K562 (cell line): Measurements from ENCODE around the gene POLR1A. TPM values are rescaled to one million over a fixed set of nuclear protein-coding genes. Genes with fewer than 3 reads are reported as not detected.

Source experiments
- ATAC-seq: fragments of 200-7000 bp; cut with Tn5 transposase; 3 replicates; pipeline ENCODE4 v1.9.1; 2020; ENCODE audit warnings: moderate library complexity
- BruUV-seq: library from RNA; stranded (reverse); fragments of 400-500 nt; replicated peaks from 2 replicates; lab custom pipeline; 2021; lab: Mats Ljungman, UMichigan
- CTCF ChIA-PET: fragments of 300-600 bp; formaldehyde crosslinking; extraction: SDS; loops from one replicate; lab custom pipeline; 2021; ENCODE audit warnings: low intra/inter-chr PET ratio; lab: Yijun Ruan, JAX
- POLR2A ChIA-PET: fragments of 300-600, 350-650 bp; sonication (Branson Sonifier 250); formaldehyde crosslinking; extraction: SDS; loops from one replicate; lab custom pipeline; 2021; ENCODE audit warnings: antibody characterized with exemption, inconsistent platforms; lab: Yijun Ruan, JAX
- DNase-seq, 4 experiments: peaks; one replicate each; pipeline versions ENCODE4 v3.0.0 to v3.0.0-alpha.2; 2011 to 2018; ENCODE audit warnings: low spot score in 3 of 4, mixed read lengths in 3 of 4; ENCODE audit errors: extremely low read depth in 1 of 4
- FAIRE-seq: peaks from 2 replicates; lab custom pipeline; 2011; peaks lifted over from hg19 to GRCh38; lab: Jason Lieb, UNC
- H2AFZ ChIP-seq: 2 replicates; pipeline ENCODE4 v1.6.0; 2011; ENCODE audit warnings: low read depth, low read length, control low read depth, inconsistent platforms
- H3K27ac ChIP-seq: fragments of 200-600 bp; 3 replicates; pipeline ENCODE4 v1.8.0; 2011; ENCODE audit warnings: low read depth, mild to moderate bottlenecking, control low read depth, inconsistent platforms, low read length, moderate library complexity, mixed read lengths; ENCODE audit errors: extremely low read depth
- H3K27me3 ChIP-seq, 2 experiments: fragments of 300-600 bp in 1 of 2; 2 replicates in 1 of 2; 3 replicates in 1 of 2; pipeline versions ENCODE4 v1.6.0 to v1.8.0; 2011; ENCODE audit warnings: inconsistent platforms in 2 of 2, low read length in 2 of 2, mild to moderate bottlenecking in 1 of 2, mixed read lengths in 1 of 2, moderate library complexity in 1 of 2; ENCODE audit not compliant: control insufficient read depth in 2 of 2, insufficient read depth in 2 of 2
- H3K36me3 ChIP-seq: fragments of 300-600 bp; 3 replicates; pipeline ENCODE4 v1.8.0; 2011; ENCODE audit warnings: mild to moderate bottlenecking, low read length, inconsistent platforms; ENCODE audit not compliant: control insufficient read depth, insufficient read depth
- H3K4me1 ChIP-seq, 2 experiments: fragments of 200-600 bp in 1 of 2; replicated peaks in 1 of 2; 2 replicates in 1 of 2; 3 replicates in 1 of 2; pipeline versions ENCODE4 v1.5.1 to v1.8.0; 2011; ENCODE audit warnings: inconsistent platforms in 2 of 2, low read length in 2 of 2, mild to moderate bottlenecking in 1 of 2, mixed read lengths in 1 of 2, moderate library complexity in 1 of 2; ENCODE audit not compliant: control insufficient read depth in 2 of 2, insufficient read depth in 2 of 2
- H3K4me2 ChIP-seq: 2 replicates; pipeline ENCODE4 v1.6.1; 2011; ENCODE audit warnings: low read length, control low read depth, inconsistent platforms, mixed read lengths; ENCODE audit not compliant: insufficient read depth
- H3K4me3 ChIP-seq: fragments of 200-600 bp; sonication (generic), shearing (Covaris generic); 2 replicates; pipeline ENCODE4 v1.5.1; 2016; ENCODE audit warnings: control low read depth, inconsistent platforms
- H3K79me2 ChIP-seq: fragments of 200-600 bp; 3 replicates; pipeline ENCODE4 v1.8.0; 2011; ENCODE audit warnings: low read length, inconsistent platforms; ENCODE audit not compliant: control insufficient read depth, insufficient read depth
- H3K9ac ChIP-seq, 2 experiments: 2 replicates each; pipeline versions ENCODE4 v1.6.0 to v1.6.1; 2011; ENCODE audit warnings: low read depth in 2 of 2, low read length in 2 of 2, control low read depth in 1 of 2, inconsistent platforms in 1 of 2, mild to moderate bottlenecking in 1 of 2, mixed read lengths in 1 of 2; ENCODE audit not compliant: insufficient read depth in 1 of 2
- H3K9me1 ChIP-seq: one replicate; pipeline ENCODE4 v1.6.0; 2011; ENCODE audit warnings: inconsistent platforms, mild to moderate bottlenecking, low read length, moderate library complexity; ENCODE audit not compliant: control insufficient read depth, insufficient read depth
- H3K9me3 ChIP-seq: replicated peaks from 2 replicates; pipeline ENCODE4 v1.5.1; 2011; ENCODE audit warnings: low read depth, low read length, inconsistent platforms; ENCODE audit not compliant: control insufficient read depth, insufficient read depth
- H4K20me1 ChIP-seq: replicated peaks from 2 replicates; pipeline ENCODE4 v1.6.1; 2011; ENCODE audit warnings: low read length, inconsistent platforms, mixed read lengths; ENCODE audit not compliant: control insufficient read depth, insufficient read depth
- ESRRA ChIP-seq: fragments of 450-650 bp; IDR thresholded peaks from 2 replicates; pipeline ENCODE4 v1.6.1; 2014; ENCODE audit warnings: low read depth, mild to moderate bottlenecking, moderate library complexity, borderline replicate concordance
- HMGXB4 ChIP-seq: sonication (generic); formaldehyde crosslinking; IDR thresholded peaks from 2 replicates; pipeline ENCODE4 v1.8.1; 2023; ENCODE audit warnings: mild to moderate bottlenecking, missing genetic modification reagents
- KLF1 ChIP-seq: fragments of 450-650 bp; IDR thresholded peaks from 2 replicates; pipeline ENCODE4 v1.6.1; 2016; ENCODE audit warnings: missing genetic modification characterization, missing compliant biosample characterization
- KLF13 ChIP-seq: fragments of 450-650 bp; IDR thresholded peaks from 2 replicates; pipeline ENCODE4 v1.6.1; 2016; ENCODE audit warnings: missing genetic modification characterization, low read depth, mild to moderate bottlenecking, missing compliant biosample characterization, moderate library complexity, borderline replicate concordance
- MAX ChIP-seq: sonication (generic); formaldehyde crosslinking; IDR thresholded peaks from 2 replicates; pipeline ENCODE4 v1.9.0; 2022; ENCODE audit warnings: mild to moderate bottlenecking, missing genetic modification reagents
- MECOM ChIP-seq: fragments of 250-450 bp; sonication (Bioruptor Pico); IDR thresholded peaks from 2 replicates; pipeline ENCODE4 v1.8.0; 2022; ENCODE audit warnings: inconsistent platforms
- NELFE ChIP-seq: IDR thresholded peaks from 2 replicates; pipeline ENCODE4 v1.6.1; 2011; ENCODE audit warnings: mild to moderate bottlenecking; ENCODE audit not compliant: insufficient read depth, insufficient read length
- PBX2 ChIP-seq, 2 experiments: IDR thresholded peaks in 1 of 2; conservative IDR thresholded peaks in 1 of 2; 2 replicates each; pipeline ENCODE4 v1.6.1; 2016; ENCODE audit warnings: low read depth in 2 of 2, mild to moderate bottlenecking in 1 of 2, missing compliant biosample characterization in 1 of 2, missing genetic modification characterization in 1 of 2, moderate library complexity in 1 of 2
- WGBS: fragments of 100-300 bp; shearing (Covaris generic); methylation state at CpG from one replicate; pipeline ENCODE4 v1.1.6; 2016; ENCODE audit warnings: low coverage, mixed read lengths; ENCODE audit not compliant: insufficient coverage; ENCODE audit errors: missing lambda C conversion rate; 5-methylcytosine and 5-hydroxymethylcytosine counted together
- in situ Hi-C: fragments of 300-500 bp; cut with MboI; formaldehyde crosslinking; loops from 4 replicates; pipeline ENCODE4 v1.15.0; 2018; ENCODE audit warnings: inconsistent platforms, mixed read lengths
- intact Hi-C: fragments of 100-400 bp; cut with micrococcal nuclease; formaldehyde crosslinking; loops from 2 replicates; pipeline ENCODE4 v1.14.2; 2022
- polyA plus RNA-seq, 8 experiments: library from polyadenylated mRNA; depleted of rRNA in 4 of 8; stranded (reverse) in 5 of 8; unstranded in 3 of 8; fragments of >200 nt; fragmentation: Nextera tagmentation in 2 of 8; fragmentation: Illumina TruSeq in 1 of 8; extraction: Ambion mirVana in 2 of 8; extraction: Trizol in 1 of 8; gene quantifications; 2 replicates each; pipeline versions ENCODE4 v1.2.1 to v1.2.3, GENCODE V29; 2011 to 2014; ENCODE audit warnings: inconsistent platforms in 1 of 8, missing spikeins in 1 of 8
- total RNA-seq, 7 experiments: library from RNA; depleted of rRNA in 6 of 7; stranded (reverse); fragments of >200 nt in 6 of 7; fragmentation: Illumina TruSeq in 2 of 7; extraction: Trizol in 2 of 7; gene quantifications; 2 replicates each; pipeline versions ENCODE4 v1.2.1 to v1.2.3, GENCODE V29; 2011 to 2021; ENCODE audit warnings: low replicate concordance in 1 of 7

POLR1A gene
- total and polyA plus RNA-seq, 9 of the 15 experiments (the other 6 are each of a cell fraction or from before 2014, with no cell fraction given), result 3.0 to 72.1 (median 21.8) TPM

- TF ChIP-seq KLF1 (tag) (no peak), ESRRA (no peak), NELFE (no peak), HMGXB4 (CRISPR knock-in tag) (no peak), MAX (CRISPR knock-in tag) (no peak), MECOM (CRISPR knock-in tag) (no peak), KLF13 (tag) (no peak), PBX2 (CRISPR knock-in tag; IDR thresholded peaks at IDR 0.05; ENCODE audit: low read depth) (no peak), PBX2 (tag; conservative IDR thresholded peaks at IDR 0.05; ENCODE audit: low read depth) (no peak)
- TF ChIP-seq, all 486 proteins: peak for 0
- CTCF ChIA-PET, result no interaction called here
- Histone ChIP-seq H3K36me3 (peaks cover 89% of the 10 kb centered on the region), H3K9ac (no peak overlapping the region), H3K4me3 (no peak overlapping the region), H4K20me1 (no peaks in the 10 kb centered on the region), H3K4me1 (no peaks in the 10 kb centered on the region), H3K27ac (no peak overlapping the region), H3K79me2 (no peaks in the 10 kb centered on the region), H3K27me3 (no peaks in the 10 kb centered on the region), H3K9me3 (no peaks in the 10 kb centered on the region), H3K4me2 (no peak overlapping the region), H2AFZ (no peak overlapping the region), H3K9me1 (no peaks in the 10 kb centered on the region)
- BruUV-seq, result no TSS peak
- ATAC-seq (no peak), FAIRE-seq (no peak), DNase-seq (no peak)
- WGBS, result 94% methylated on average over 4 of the region's 4 CpGs
- POLR2A ChIA-PET, result no interaction called here
- in situ Hi-C loops (no loop called here), intact Hi-C loops (no loop called here)
These were observed 52.5 kb downstream of the POLR1A start for GRCh38 chr2:86053166-86053565.
